CD14-positive monocyte (primary cell): ENCODE results near the gene ARGFX. TPM values are rescaled to one million over a fixed set of nuclear protein-coding genes. Genes with fewer than 3 reads are reported as not detected.

Experiments
- DNase-seq, 3 donors: peaks; one replicate each; pipeline ENCODE4 v3.0.0-alpha.2; 2011 to 2022
- H2AFZ ChIP-seq: 2 replicates; pipeline ENCODE4 v1.6.0; 2012; ENCODE audit warnings: mild to moderate bottlenecking, low read depth, low read length, inconsistent platforms; ENCODE audit not compliant: insufficient read depth, poor library complexity, severe bottlenecking
- H3K27ac ChIP-seq, 2 donors: 1 replicate in 1 of 2; 2 replicates in 1 of 2; pipeline ENCODE4 v1.5.1; 2012 to 2013; ENCODE audit warnings: low read length in 2 of 2, control low read depth in 1 of 2, inconsistent platforms in 1 of 2, low read depth in 1 of 2, mild to moderate bottlenecking in 1 of 2
- H3K27me3 ChIP-seq, 2 donors: one replicate each; pipeline versions ENCODE4 v1.6.0 to v1.6.1; 2011 to 2013; ENCODE audit warnings: low read length in 2 of 2; ENCODE audit not compliant: control insufficient read depth in 2 of 2, insufficient read depth in 2 of 2
- H3K36me3 ChIP-seq, 2 donors: replicated peaks in 1 of 2; 1 replicate in 1 of 2; 2 replicates in 1 of 2; pipeline versions ENCODE4 v1.5.1 to v1.6.1; 2012 to 2013; ENCODE audit warnings: low read length in 2 of 2, control low read depth in 1 of 2, inconsistent platforms in 1 of 2, mild to moderate bottlenecking in 1 of 2; ENCODE audit not compliant: insufficient read depth in 2 of 2, control insufficient read depth in 1 of 2
- H3K4me1 ChIP-seq, 2 donors: 1 replicate in 1 of 2; 2 replicates in 1 of 2; pipeline versions ENCODE4 v1.5.1 to v1.6.1; 2012 to 2013; ENCODE audit warnings: low read length in 2 of 2, control low read depth in 1 of 2, inconsistent platforms in 1 of 2, mild to moderate bottlenecking in 1 of 2, moderate library complexity in 1 of 2; ENCODE audit not compliant: insufficient read depth in 2 of 2, control insufficient read depth in 1 of 2
- H3K4me2 ChIP-seq: replicated peaks from 2 replicates; pipeline ENCODE3; 2012; ENCODE audit warnings: low read length, moderate library complexity, mild to moderate bottlenecking; ENCODE audit not compliant: poor library complexity, severe bottlenecking; ENCODE audit errors: extremely low read depth
- H3K4me3 ChIP-seq, 3 experiments: fragments of 200-600 bp in 1 of 3; sonication (generic) in 1 of 3; replicated peaks in 1 of 3; 1 replicate in 2 of 3; 2 replicates in 1 of 3; pipeline ENCODE4 v1.5.1; 2011 to 2013; ENCODE audit warnings: low read length in 3 of 3, mild to moderate bottlenecking in 3 of 3, control low read depth in 2 of 3, low read depth in 2 of 3, inconsistent platforms in 1 of 3, moderate library complexity in 1 of 3
- H3K79me2 ChIP-seq: 2 replicates; pipeline ENCODE4 v1.6.0; 2012; ENCODE audit warnings: mild to moderate bottlenecking, control low read depth, inconsistent platforms, low read length, moderate library complexity; ENCODE audit not compliant: insufficient read depth
- H3K9ac ChIP-seq: 2 replicates; pipeline ENCODE4 v1.6.0; 2017; ENCODE audit warnings: low read length, mild to moderate bottlenecking; ENCODE audit not compliant: insufficient read depth, poor library complexity, severe bottlenecking
- H3K9me3 ChIP-seq, 2 donors: replicated peaks in 1 of 2; 1 replicate in 1 of 2; 2 replicates in 1 of 2; pipeline versions ENCODE4 v1.5.1 to v1.6.1; 2012 to 2013; ENCODE audit warnings: low read length in 2 of 2, control low read depth in 1 of 2; ENCODE audit not compliant: control insufficient read depth in 1 of 2, insufficient read depth in 1 of 2
- H4K20me1 ChIP-seq: 2 replicates; pipeline ENCODE4 v1.6.0; 2012; ENCODE audit warnings: mild to moderate bottlenecking, low read length, control low read depth, moderate library complexity; ENCODE audit not compliant: insufficient read depth
- H3K27ac Mint-ChIP-seq, 7 donors: one replicate each; pipeline ENCODE4 v1.8.0; 2020; ENCODE audit warnings: mild to moderate bottlenecking in 7 of 7, mixed read lengths in 7 of 7, moderate library complexity in 6 of 7, inconsistent platforms in 2 of 7
- H3K27me3 Mint-ChIP-seq, 3 donors: one replicate each; pipeline ENCODE4 v1.8.0; 2021 to 2022; ENCODE audit warnings: low read depth in 3 of 3, mild to moderate bottlenecking in 3 of 3, mixed read lengths in 3 of 3, moderate library complexity in 3 of 3, inconsistent platforms in 1 of 3
- H3K36me3 Mint-ChIP-seq, 2 donors: one replicate each; pipeline ENCODE4 v1.8.0; 2020; ENCODE audit warnings: mixed read lengths in 2 of 2, inconsistent platforms in 1 of 2, mild to moderate bottlenecking in 1 of 2
- H3K4me1 Mint-ChIP-seq: one replicate; pipeline ENCODE4 v1.8.0; 2020; ENCODE audit warnings: mild to moderate bottlenecking, mixed read lengths
- H3K4me3 Mint-ChIP-seq, 2 donors: one replicate each; pipeline ENCODE4 v1.8.0; 2020; ENCODE audit warnings: mild to moderate bottlenecking in 2 of 2, mixed read lengths in 2 of 2, moderate library complexity in 1 of 2
- H3K9me3 Mint-ChIP-seq, 7 donors: one replicate each; pipeline ENCODE4 v1.8.0; 2020 to 2022; ENCODE audit warnings: mixed read lengths in 7 of 7, mild to moderate bottlenecking in 6 of 7, moderate library complexity in 6 of 7, inconsistent platforms in 2 of 7
- CTCF ChIP-seq: fragments of 200-600 bp; IDR thresholded peaks from one replicate; pipeline ENCODE4 v1.8.0; 2022; ENCODE audit warnings: antibody characterized with exemption, mild to moderate bottlenecking
- WGBS: methylation state at CpG from one replicate; pipeline ENCODE4 v1.1.5; 2013; ENCODE audit warnings: missing lambda C conversion rate; ENCODE audit not compliant: insufficient coverage; 5-methylcytosine and 5-hydroxymethylcytosine counted together
- intact Hi-C, 2 donors: fragments of 100-400 bp; cut with micrococcal nuclease; formaldehyde crosslinking; loops; one replicate each; pipeline versions ENCODE4 v1.15.0 to v1.15.1; 2023
- polyA plus RNA-seq, 3 donors: library from polyadenylated mRNA; depleted of rRNA in 1 of 3; unstranded in 2 of 3; stranded (reverse) in 1 of 3; fragments of 300-500 nt in 2 of 3; fragments of >200 nt in 1 of 3; fragmentation: Illumina TruSeq in 2 of 3; gene quantifications; 1 replicate in 2 of 3; 2 replicates in 1 of 3; pipeline ENCODE4 v1.2.3, GENCODE V29; 2012 to 2021

The ARGFX gene
- polyA plus RNA-seq, 3 donors, result not detected

GRCh38 chr3:121601212-121601812 lies 33.6 kb downstream of the ARGFX start:
- no peaks in the 10 kb centered on the region for H3K36me3 Mint-ChIP-seq
- peaks cover 0 to 3% (median 0%) of the 10 kb centered on the region in 3 donors for H3K27me3 Mint-ChIP-seq
- peaks cover 4% of the 10 kb centered on the region for H3K4me1 Mint-ChIP-seq
- Histone ChIP-seq H3K9me3 (no peaks in the 10 kb centered on the region), H3K27me3 (no peaks in the 10 kb centered on the region), H3K9ac (no peak overlapping the region), H4K20me1 (no peaks in the 10 kb centered on the region), H3K79me2 (no peaks in the 10 kb centered on the region), H2AFZ (no peak overlapping the region), H3K4me3 (no peak overlapping the region), H3K4me2 (no peak overlapping the region), H3K36me3 (no peaks in the 10 kb centered on the region), H3K27ac (no peak overlapping the region), H3K4me1 (no peaks in the 10 kb centered on the region)
- intact Hi-C loops, result no loop called here
- TF ChIP-seq CTCF, result no peak
- H3K9me3 Mint-ChIP-seq, result no peaks in the 10 kb centered on the region
- no peak overlapping the region for H3K27ac Mint-ChIP-seq
- WGBS, result no CpG with 5 or more reads among the region's 4 CpGs
- DNase-seq, result no peak
- H3K4me3 Mint-ChIP-seq, result no peak overlapping the region

- H3K4me1 ChIP-seq, result no peaks in the 10 kb centered on the region
- no peak overlapping the region for H3K27ac ChIP-seq
- H2AFZ ChIP-seq, result no peak overlapping the region
- H3K9ac ChIP-seq, result no peak overlapping the region
- H3K27me3 Mint-ChIP-seq, result no peaks in the 10 kb centered on the region
- H3K4me3 Mint-ChIP-seq, result no peak overlapping the region
- TF ChIP-seq CTCF, result no peak
- no peaks in the 10 kb centered on the region for H3K36me3 Mint-ChIP-seq
- DNase-seq, result no peak
- H4K20me1 ChIP-seq, result no peaks in the 10 kb centered on the region
- H3K9me3 Mint-ChIP-seq, result peaks cover 0 to 3% (median 0%) of the 10 kb centered on the region in 7 donors
- no peaks in the 10 kb centered on the region for H3K9me3 ChIP-seq
- H3K4me1 Mint-ChIP-seq, result no peaks in the 10 kb centered on the region
- H3K27ac Mint-ChIP-seq, result no peak overlapping the region
- no CpG with 5 or more reads among the region's 2 CpGs for WGBS
- no peak overlapping the region for H3K4me3 ChIP-seq
- H3K36me3 ChIP-seq, result no peaks in the 10 kb centered on the region
- H3K79me2 ChIP-seq, result no peaks in the 10 kb centered on the region
- H3K4me2 ChIP-seq, result no peak overlapping the region
- no peaks in the 10 kb centered on the region for H3K27me3 ChIP-seq
- intact Hi-C loops, result no loop called here
Observed at GRCh38 chr3:121604759-121605158, 37.0 kb downstream of the ARGFX start.
